Activated CD4-positive, alpha-beta T cell treated with anti-CD3 and anti-CD28 coated beads, Interleukin-2, Interleukin-6, amounts not matched to agents 100 ng/mL and 50 ng/mL, durations not matched to agents 16 hours and 8 hours (primary cell): ENCODE data around the gene TSPYL2.

Source experiments
- DNase-seq: peaks from one replicate; pipeline ENCODE4 v3.0.0-alpha.2; 2020

Gene TSPYL2

DNA sequence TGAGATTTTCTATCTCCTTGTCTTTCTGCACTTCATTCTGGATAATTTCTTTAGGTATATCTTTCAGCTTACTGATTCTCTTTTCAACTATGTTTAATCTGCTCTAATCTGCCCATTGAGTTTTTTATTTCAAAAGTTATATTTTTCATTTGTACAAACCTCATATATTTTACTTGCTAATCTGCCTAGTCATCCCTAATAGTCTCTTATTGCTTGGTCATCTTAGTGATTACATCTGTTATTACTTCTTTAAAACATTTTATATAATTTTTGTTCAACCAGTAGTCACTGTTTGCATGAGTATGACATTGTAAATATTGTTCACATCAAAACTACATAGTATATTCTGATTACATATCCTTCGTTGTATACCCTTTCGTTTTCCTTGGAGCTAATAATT, 44.2 kb downstream of the TSPYL2 start:
- DNase-seq = no peak

GRCh38 chrX:53128097-53128749, 46.1 kb downstream of the TSPYL2 start:
- DNase-seq = no peak

GRCh38 chrX:53133400-53133799, 51.2 kb downstream of the TSPYL2 start:
- no peak for DNase-seq

DNA sequence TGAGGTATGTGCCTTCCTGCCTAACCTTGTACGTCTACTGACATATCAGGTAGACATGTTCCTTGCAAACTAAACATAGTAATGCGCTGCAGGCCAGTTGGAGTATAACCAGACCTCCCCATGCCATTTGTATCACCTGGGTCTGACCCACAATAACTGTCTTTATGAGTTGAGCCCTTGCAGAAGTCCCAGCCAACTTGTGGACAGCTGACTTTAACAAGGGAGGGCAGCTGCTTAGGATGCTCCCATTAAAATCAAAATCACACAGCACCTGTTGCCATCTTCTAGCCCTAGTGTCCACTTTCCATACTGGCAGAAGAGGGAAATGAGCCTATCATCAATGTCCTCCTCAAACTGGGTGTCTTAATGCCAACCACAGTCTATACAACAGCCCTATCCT, 53.4 kb downstream of the TSPYL2 start:
- DNase-seq = no peak
